GM03348 (cell line): Measurements from ENCODE around the gene AKAP8.
"Not testable (repeated sequence)": the region's sequence is repeated elsewhere in the genome, so short reads cannot be mapped to it uniquely, and the experiment has no call there.

ENCODE experiments used
- DNase-seq: peaks from one replicate; pipeline ENCODE4 v3.0.0; 2012; ENCODE audit warnings: low spot score

AKAP8 gene

GRCh38 chr19:15404097-15404779 is 24.7 kb upstream of the AKAP8 start:
- no peak for DNase-seq

DNA sequence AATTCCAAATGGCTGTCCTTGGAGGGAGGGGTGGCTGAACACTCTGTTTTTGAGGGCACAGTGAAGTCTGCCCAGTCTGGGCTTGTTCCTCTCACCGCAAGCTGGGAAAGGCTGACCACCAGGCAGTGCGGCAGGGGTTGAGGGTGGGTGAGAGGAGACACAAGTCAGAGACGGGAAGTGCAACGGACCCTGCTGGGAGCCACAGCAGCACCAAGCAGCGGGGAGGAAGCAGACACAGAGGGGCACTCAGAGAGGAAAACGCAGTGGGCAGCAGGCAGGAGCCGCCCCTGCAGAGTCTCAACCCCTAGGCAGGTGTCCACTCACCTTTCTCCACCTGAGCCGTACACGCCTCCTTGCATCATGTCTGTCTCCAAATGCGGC is 23.6 kb upstream of the AKAP8 start:
- DNase-seq, result no peak

DNA sequence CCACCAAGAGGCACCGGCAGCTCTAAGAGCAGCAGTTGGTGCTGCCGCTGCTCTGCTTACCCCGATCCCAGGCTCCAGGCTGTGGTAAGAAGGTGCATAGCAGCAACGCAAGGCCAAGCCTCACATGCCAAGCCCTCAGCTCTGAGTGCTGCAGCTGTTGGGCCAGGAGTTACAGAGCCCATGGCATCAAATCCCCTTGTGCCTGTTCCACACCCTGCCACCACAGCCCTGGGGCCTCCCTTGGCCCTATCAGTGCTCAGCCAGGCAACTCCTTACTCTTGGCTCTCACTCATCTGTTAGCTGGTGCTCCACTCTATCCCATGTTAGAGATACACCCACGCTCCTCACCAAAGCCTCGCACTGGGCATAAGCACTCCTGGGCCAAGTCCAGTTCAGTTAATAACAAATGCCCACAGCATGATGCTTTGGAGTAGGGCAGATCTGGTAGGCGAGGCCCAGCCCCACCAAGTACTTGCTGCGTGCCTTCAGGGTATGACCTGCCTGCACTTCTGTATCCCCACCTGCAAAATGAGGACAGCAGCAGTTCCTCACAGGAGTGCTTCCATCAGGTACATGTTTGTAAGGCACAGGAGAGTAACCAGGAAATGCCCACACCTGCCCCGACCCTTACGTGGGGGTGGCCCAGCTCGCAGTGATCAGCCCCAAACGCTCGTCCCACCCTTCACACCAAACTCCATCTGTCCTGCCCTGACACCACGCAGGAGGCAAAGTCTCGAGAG is 23.0 kb upstream of the AKAP8 start:
- DNase-seq, result no peak

DNA sequence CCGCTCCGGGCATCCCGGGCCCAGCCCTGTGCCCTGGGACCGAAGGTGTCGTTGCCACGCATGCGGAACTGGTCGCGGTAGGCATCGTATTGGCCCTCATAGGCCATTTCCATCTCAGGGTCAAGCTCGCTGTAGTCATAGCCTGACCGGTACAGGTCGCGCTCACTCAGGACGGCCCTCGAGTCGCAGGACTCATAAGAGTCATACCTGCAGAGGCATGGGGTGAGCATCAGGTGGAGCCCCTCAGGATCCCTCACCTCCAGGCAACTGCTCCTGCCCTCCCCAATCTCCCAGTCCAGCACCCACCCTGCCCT is 21.8 kb upstream of the AKAP8 start:
- DNase-seq, result no peak

GRCh38 chr19:15400521-15401396 is 21.2 kb upstream of the AKAP8 start:
- no peak for DNase-seq

GRCh38 chr19:15399635-15400034 is 20.0 kb upstream of the AKAP8 start:
- no peak for DNase-seq

DNA sequence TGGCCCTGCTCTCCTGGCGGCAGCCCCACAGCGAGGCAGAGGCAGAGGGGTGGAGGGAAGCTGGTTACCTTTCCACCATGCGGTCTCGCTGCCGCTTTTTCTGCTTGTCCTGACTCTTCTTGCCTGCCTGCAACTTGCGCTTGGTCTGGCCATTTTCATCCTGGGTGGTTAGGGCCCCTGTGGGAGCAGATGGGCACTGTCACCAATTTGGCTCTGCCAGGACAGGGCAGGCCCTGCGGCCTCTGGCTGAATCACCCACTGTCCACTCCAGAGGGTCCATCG is 19.6 kb upstream of the AKAP8 start:
- no peak for DNase-seq

DNA sequence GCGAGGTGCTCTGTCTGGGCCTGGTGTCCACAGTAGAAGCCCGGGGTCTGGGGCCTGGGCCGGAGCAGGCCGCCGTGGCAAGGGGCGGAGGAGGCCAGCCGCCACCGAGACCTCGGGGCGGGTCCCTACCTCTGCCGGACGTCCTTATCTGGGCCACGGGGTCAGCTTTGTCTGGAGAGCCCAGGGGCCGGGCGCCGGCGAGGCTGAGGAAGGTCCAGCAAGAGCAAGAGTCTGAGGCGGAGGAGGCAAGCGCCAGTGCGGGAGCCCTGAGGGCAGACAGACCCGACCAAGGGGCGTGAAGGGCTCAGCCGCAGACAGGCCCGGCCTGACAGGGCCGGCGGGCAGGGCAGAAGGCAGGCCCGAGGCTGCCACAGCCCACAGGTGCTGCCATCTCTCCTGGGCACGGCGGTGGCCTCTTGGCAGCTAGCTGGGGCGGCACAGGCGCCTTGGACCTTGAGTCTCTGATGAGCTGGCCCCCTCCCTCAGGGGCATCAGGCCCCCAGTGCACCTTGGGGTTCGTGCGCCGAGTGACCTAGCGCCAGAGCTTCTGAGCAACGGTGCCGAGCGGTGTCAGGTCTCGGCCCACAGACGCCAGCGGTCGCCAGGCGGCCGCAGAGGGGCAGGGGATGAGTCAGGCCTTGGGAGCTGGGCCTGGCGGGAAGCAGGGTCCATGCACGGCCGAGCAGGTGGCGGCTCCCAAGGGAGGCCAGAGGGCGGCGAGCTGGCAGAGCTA is 19.1 kb upstream of the AKAP8 start:
- DNase-seq, result no peak

DNA sequence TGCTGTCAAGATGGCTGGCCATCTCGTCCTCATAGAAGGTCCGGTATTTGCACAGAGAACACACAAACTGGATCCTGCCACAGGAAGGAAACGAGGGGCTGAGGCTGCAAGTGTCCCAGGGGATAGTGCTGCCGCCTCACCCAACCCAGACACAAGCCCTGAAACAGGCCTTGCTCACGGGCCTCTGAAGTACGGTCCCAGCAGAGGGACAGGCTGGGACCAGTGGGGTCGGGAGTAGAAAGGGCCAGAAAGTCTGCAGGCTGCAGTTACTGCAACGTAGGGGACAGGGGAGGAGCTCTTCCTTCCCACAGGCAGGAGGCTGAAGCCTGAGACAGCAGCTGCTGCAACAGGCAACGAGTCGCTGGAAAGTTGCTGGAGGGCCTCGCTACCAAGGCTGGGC is 18.2 kb upstream of the AKAP8 start:
- no peak for DNase-seq

DNA sequence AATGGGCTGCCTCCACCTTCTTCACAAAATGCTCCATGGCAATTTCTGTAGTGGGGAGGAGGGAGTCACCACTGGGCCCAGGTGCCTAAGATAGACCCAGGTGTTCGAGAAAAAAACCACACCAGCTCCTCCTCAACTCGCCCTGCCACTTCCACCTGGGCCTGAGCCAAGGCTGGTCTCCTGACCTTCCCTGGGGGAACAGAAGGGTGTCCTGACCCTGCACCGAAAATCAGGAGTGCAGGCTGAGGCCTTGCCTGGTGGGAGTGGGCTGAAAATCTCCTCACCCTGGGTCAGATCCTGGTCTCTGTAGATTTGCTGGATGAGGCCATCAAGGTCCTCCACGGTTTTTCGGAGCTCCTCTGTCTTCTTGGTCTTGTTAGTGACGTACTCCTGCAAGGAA is 17.6 kb upstream of the AKAP8 start:
- no peak for DNase-seq

GRCh38 chr19:15396436-15396835 is 16.8 kb upstream of the AKAP8 start:
- DNase-seq, result no peak

DNA sequence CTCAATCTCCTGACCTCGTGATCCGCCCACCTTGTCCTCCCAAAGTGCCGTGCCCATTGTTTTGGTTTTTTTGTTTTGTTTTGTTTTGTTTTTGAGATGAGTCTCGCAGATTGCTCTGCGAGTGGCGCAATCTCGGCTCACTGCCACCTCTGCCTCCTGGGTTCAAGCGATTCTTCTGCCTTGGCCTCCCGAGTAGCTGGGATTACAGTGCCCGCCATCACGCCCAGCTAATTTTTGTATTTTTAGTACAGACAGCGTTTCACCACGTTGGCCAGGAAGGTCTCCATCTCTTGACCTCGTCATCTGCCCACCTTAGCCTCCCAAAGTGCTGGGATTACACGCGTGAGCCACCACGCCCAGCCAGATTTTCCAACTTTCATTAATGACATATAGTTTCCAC is 15.7 kb upstream of the AKAP8 start:
- not testable (repeated sequence) for DNase-seq

DNA sequence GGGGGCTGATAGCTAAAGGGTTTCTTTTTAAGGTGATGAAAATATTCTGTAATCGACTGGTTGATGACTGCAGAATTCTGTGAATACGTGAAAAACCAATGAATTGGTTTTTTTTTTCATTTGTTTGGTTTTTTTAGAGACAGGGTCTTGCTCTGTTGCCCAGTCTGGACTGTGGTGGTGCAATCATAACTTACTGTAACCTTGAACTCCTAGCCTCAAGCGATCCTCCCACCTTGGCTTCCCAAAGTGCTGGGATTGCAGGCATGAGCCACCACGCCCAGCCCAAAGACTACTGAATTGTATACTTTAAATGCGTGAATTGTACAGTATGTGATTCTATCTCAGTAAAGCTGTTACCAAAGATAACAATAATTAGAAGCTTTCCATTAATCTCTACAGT is 14.8 kb upstream of the AKAP8 start:
- no peak for DNase-seq

- no peak for DNase-seq
Observed at GRCh38 chr19:15393963-15394362, 14.4 kb upstream of the AKAP8 start.

DNA sequence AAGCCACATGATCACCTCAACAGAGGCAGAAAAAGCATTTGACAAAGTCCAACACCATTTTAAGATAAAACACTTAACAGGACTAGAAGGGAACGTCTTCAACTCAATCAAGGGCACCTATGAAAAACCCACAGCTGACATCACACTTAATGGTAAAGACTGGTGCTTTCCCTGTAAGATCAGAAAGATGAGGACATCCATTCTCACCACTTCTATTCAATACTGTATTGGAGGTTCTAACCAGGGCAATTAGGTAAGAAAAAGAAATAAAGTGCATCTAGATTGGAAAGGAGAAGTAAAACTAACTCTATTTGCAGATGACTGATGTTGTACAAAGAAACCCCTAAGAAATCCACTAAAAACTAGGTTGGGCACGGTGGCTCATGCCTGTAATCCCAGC is 11.2 kb upstream of the AKAP8 start:
- DNase-seq, result no peak

GRCh38 chr19:15381864-15382263 is 2.3 kb upstream of the AKAP8 start:
- no peak for DNase-seq

GRCh38 chr19:15381429-15381828 is 1.8 kb upstream of the AKAP8 start:
- no peak for DNase-seq

- DNase-seq, result no peak
Observed at GRCh38 chr19:15379999-15380647, 536 bp upstream of the AKAP8 start.

DNA sequence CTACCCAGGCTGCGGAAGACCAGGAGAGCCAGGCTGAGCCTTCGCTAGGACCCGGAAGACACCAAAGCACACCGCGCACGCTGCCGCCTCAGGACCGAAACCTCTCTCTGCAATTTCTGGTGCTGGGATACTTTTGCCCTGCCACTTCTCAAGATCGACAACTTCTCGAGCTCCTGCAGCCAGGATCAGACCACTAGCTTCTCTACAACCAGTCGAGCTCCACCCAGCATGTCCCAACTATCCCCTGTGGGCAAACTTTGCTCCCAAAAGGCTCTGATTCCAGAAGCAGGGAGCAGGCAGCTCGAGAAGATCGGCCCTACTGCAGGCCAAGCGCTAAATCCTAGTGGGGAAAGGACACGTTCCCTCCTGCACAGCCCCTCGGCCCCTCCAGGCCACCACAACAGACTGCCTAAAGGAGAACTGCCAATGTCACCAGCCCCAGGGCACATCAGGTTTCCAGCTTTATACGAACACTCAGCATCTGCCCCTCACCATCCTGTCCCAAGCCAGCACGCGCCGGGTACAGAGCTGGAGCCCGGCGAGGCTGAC is 979 bp downstream of the AKAP8 start:
- DNase-seq, result peak; percentile 67

DNA sequence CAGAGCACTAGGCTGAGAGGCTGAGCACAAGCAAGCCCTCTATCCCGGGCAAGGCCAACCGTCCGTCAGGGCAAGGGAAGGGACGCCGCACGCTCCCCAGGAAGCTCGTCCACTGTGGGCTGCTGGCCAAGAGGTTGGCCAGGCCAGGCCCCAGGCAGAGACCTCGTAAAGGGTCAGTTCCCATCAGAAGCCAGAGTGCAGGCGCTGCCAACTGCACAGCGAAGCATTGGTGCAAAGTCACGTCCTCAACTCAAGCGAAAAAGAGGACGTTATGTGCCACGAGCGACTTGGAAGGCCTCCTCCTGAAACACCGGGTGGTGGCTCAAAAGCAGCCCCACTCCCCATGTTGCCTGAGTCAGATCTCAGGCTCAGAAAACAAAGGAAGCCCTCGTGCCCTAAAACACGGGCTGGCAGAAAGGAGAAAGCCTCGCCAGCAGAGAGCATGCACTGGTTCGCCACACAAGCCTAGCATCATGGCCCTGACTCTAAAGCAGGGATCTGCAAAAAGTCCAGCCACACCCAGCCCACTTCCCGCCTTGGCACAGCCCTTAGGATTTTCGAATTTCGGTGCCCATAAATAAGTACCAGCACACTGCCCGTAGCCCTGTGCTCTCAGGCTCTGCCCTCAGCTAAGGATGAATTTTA is 4.7 kb downstream of the AKAP8 start:
- no peak for DNase-seq

GRCh38 chr19:15374105-15374651 is 5.4 kb downstream of the AKAP8 start:
- no peak for DNase-seq
